ENCODE measurements around the gene METRNL. TPM values are rescaled to one million over a fixed set of nuclear protein-coding genes. Genes with fewer than 3 reads are reported as not detected.

The METRNL gene
- total RNA-seq, 2 experiments from 2014 or later = 16.9 to 23.3 TPM

- H2AFZ ChIP-seq (ENCODE audit: low read length) = no peak overlapping the region
- no peak overlapping the region for H3K4me2 ChIP-seq (ENCODE audit: low read length)
- POLR2A ChIA-PET = no interaction called here
- H3K36me3 ChIP-seq (ENCODE audit: insufficient read depth, low read length) = no peaks in the 10 kb centered on the region
- CTCF ChIA-PET (ENCODE audit: unreplicated experiment) = interaction anchor here (0.6 to 1.4 kb wide), 2 partner anchors 108 to 170 kb away, joined by 4 to 5 read pairs; no protein-coding TSS in a partner anchor
- no peaks in the 10 kb centered on the region for H3K79me2 ChIP-seq (ENCODE audit: insufficient read depth, low read depth, low read length)
- H3K4me3 ChIP-seq (ENCODE audit: low read depth, low read length, poor library complexity, severe bottlenecking) = no peak overlapping the region
- H3K27ac ChIP-seq (ENCODE audit: low read depth, low read length, poor library complexity, severe bottlenecking) = no peak overlapping the region
- peaks cover 25% of the 10 kb centered on the region for H3K4me1 ChIP-seq (ENCODE audit: insufficient read depth, low read length, poor library complexity, severe bottlenecking)
- no peaks in the 10 kb centered on the region for H4K20me1 ChIP-seq (ENCODE audit: insufficient read depth, low read length)
- H3K9me2 ChIP-seq (ENCODE audit: insufficient read depth, low read length) = no peaks in the 10 kb centered on the region
- TF ChIP-seq EZH2phosphoT487 (IDR thresholded peaks at IDR 0.05; ENCODE audit: borderline replicate concordance, low read depth, low read length) = no peak
- no peak for TF ChIP-seq CTCF (conservative IDR thresholded peaks at IDR 0.05; ENCODE audit: low read length)
- no peak for DNase-seq (ENCODE audit: low spot score)
- no peaks in the 10 kb centered on the region for H3K9me3 ChIP-seq (ENCODE audit: low read length)
- intact Hi-C loops (cut with micrococcal nuclease; ENCODE audit: unreplicated experiment) = loop anchor here (5.0 kb wide), 1 partner anchor 167 kb away; no protein-coding TSS in a partner anchor
- no TSS peak for BruUV-seq (replicated peaks)
Measured at GRCh38 chr17:83084621-83085056, 5.2 kb downstream of the METRNL start.

GRCh38 chr17:83085103-83085502, 5.7 kb downstream of the METRNL start:
- intact Hi-C loops (cut with micrococcal nuclease; ENCODE audit: unreplicated experiment) = no loop called here
- no TSS peak for BruUV-seq (replicated peaks)
- no peaks in the 10 kb centered on the region for H3K9me3 ChIP-seq (ENCODE audit: low read length)
- ChIA-PET CTCF (ENCODE audit: unreplicated experiment) (interaction anchor here (0.6 kb wide), 1 partner anchor 108 kb away, joined by 5 read pairs; no protein-coding TSS in a partner anchor), POLR2A (no interaction called here)
- H3K36me3 ChIP-seq (ENCODE audit: insufficient read depth, low read length) = no peaks in the 10 kb centered on the region
- peaks cover 25% of the 10 kb centered on the region for H3K4me1 ChIP-seq (ENCODE audit: insufficient read depth, low read length, poor library complexity, severe bottlenecking)
- no peak for DNase-seq (ENCODE audit: low spot score)
- H3K4me3 ChIP-seq (ENCODE audit: low read depth, low read length, poor library complexity, severe bottlenecking) = no peak overlapping the region
- TF ChIP-seq EZH2phosphoT487 (IDR thresholded peaks at IDR 0.05; ENCODE audit: borderline replicate concordance, low read depth, low read length) (no peak), CTCF (conservative IDR thresholded peaks at IDR 0.05; ENCODE audit: low read length) (no peak)
- H3K4me2 ChIP-seq (ENCODE audit: low read length) = no peak overlapping the region
- no peak overlapping the region for H3K27ac ChIP-seq (ENCODE audit: low read depth, low read length, poor library complexity, severe bottlenecking)
- no peaks in the 10 kb centered on the region for H4K20me1 ChIP-seq (ENCODE audit: insufficient read depth, low read length)
- no peaks in the 10 kb centered on the region for H3K9me2 ChIP-seq (ENCODE audit: insufficient read depth, low read length)
- H2AFZ ChIP-seq (ENCODE audit: low read length) = no peak overlapping the region
- no peaks in the 10 kb centered on the region for H3K79me2 ChIP-seq (ENCODE audit: insufficient read depth, low read depth, low read length)

GRCh38 chr17:83085526-83086198, 6.3 kb downstream of the METRNL start:
- Histone ChIP-seq H3K27ac (ENCODE audit: low read depth, low read length, poor library complexity, severe bottlenecking) (no peak overlapping the region), H3K9me2 (ENCODE audit: insufficient read depth, low read length) (no peaks in the 10 kb centered on the region), H3K4me2 (ENCODE audit: low read length) (no peak overlapping the region), H4K20me1 (ENCODE audit: insufficient read depth, low read length) (no peaks in the 10 kb centered on the region), H3K36me3 (ENCODE audit: insufficient read depth, low read length) (no peaks in the 10 kb centered on the region), H2AFZ (ENCODE audit: low read length) (no peak overlapping the region), H3K4me1 (ENCODE audit: insufficient read depth, low read length, poor library complexity, severe bottlenecking) (peaks cover 25% of the 10 kb centered on the region), H3K4me3 (ENCODE audit: low read depth, low read length, poor library complexity, severe bottlenecking) (no peak overlapping the region), H3K9me3 (ENCODE audit: low read length) (no peaks in the 10 kb centered on the region), H3K79me2 (ENCODE audit: insufficient read depth, low read depth, low read length) (no peaks in the 10 kb centered on the region)
- no peak for DNase-seq (ENCODE audit: low spot score)
- no TSS peak for BruUV-seq (replicated peaks)
- ChIA-PET POLR2A (no interaction called here), CTCF (ENCODE audit: unreplicated experiment) (no interaction called here)
- no peak for TF ChIP-seq EZH2phosphoT487 (IDR thresholded peaks at IDR 0.05; ENCODE audit: borderline replicate concordance, low read depth, low read length)
- no peak for TF ChIP-seq CTCF (conservative IDR thresholded peaks at IDR 0.05; ENCODE audit: low read length)
- intact Hi-C loops (cut with micrococcal nuclease; ENCODE audit: unreplicated experiment) = no loop called here

All from OCI-LY7 (cell line).